Mononuclear cell (primary cell): ENCODE data around the gene GFM2. TPM values are rescaled to one million over a fixed set of nuclear protein-coding genes. Genes with fewer than 3 reads are reported as not detected.
"Not testable (repeated sequence)": the region's sequence is repeated elsewhere in the genome, so short reads cannot be mapped to it uniquely, and the experiment has no call there.

Experiments
- H3K27me3 ChIP-seq: 2 replicates; pipeline ENCODE4 v1.6.0; 2011; ENCODE audit warnings: low read length, control low read depth; ENCODE audit not compliant: insufficient read depth
- H3K4me1 ChIP-seq: 2 replicates; pipeline ENCODE4 v1.5.1; 2011; ENCODE audit warnings: mild to moderate bottlenecking, low read length, control low read depth; ENCODE audit not compliant: insufficient read depth
- H3K4me3 ChIP-seq: 2 replicates; pipeline ENCODE4 v1.5.1; 2011; ENCODE audit warnings: mild to moderate bottlenecking, low read length, moderate library complexity
- H3K9me3 ChIP-seq: 2 replicates; pipeline ENCODE4 v1.5.1; 2011; ENCODE audit warnings: low read depth, mild to moderate bottlenecking, control low read depth, low read length
- total RNA-seq: library from RNA; depleted of rRNA; stranded (reverse); fragments of >200 nt; gene quantifications from one replicate; pipeline ENCODE4 v1.2.3, GENCODE V29; 2012

The GFM2 gene
- total RNA-seq, 1 donor = 13.9 TPM

- Histone ChIP-seq H3K9me3 (no peaks in the 10 kb centered on the region), H3K4me3 (no peak overlapping the region), H3K4me1 (peaks cover 26% of the 10 kb centered on the region), H3K27me3 (no peaks in the 10 kb centered on the region)
Observed at GRCh38 chr5:74763504-74763903, 3.4 kb downstream of the GFM2 start.

- Histone ChIP-seq H3K9me3 (no peaks in the 10 kb centered on the region), H3K4me3 (no peak overlapping the region), H3K4me1 (peaks cover 19% of the 10 kb centered on the region), H3K27me3 (no peaks in the 10 kb centered on the region)
Observed at GRCh38 chr5:74762599-74762998, 4.3 kb downstream of the GFM2 start.

- no peak overlapping the region for H3K4me3 ChIP-seq
- H3K4me1 ChIP-seq = peaks cover 15% of the 10 kb centered on the region
- H3K9me3 ChIP-seq = peaks cover 3% of the 10 kb centered on the region
- no peaks in the 10 kb centered on the region for H3K27me3 ChIP-seq
Observed at GRCh38 chr5:74761241-74761640, 5.7 kb downstream of the GFM2 start.

- not testable (repeated sequence) for H3K4me1 ChIP-seq, H3K9me3 ChIP-seq, H3K27me3 ChIP-seq, H3K4me3 ChIP-seq
Observed at GRCh38 chr5:74748742-74749141, 18.2 kb downstream of the GFM2 start.

- no peaks in the 10 kb centered on the region for H3K4me1 ChIP-seq
- H3K9me3 ChIP-seq = no peaks in the 10 kb centered on the region
- no peak overlapping the region for H3K4me3 ChIP-seq
- H3K27me3 ChIP-seq = no peaks in the 10 kb centered on the region
Observed at GRCh38 chr5:74738406-74738805, 28.5 kb downstream of the GFM2 start.

GRCh38 chr5:74736759-74737158 lies 30.2 kb downstream of the GFM2 start:
- Histone ChIP-seq H3K27me3 (no peaks in the 10 kb centered on the region), H3K4me3 (no peak overlapping the region), H3K4me1 (no peaks in the 10 kb centered on the region), H3K9me3 (no peaks in the 10 kb centered on the region)

- Histone ChIP-seq H3K27me3 (no peaks in the 10 kb centered on the region), H3K4me1 (no peaks in the 10 kb centered on the region), H3K9me3 (no peaks in the 10 kb centered on the region), H3K4me3 (no peak overlapping the region)
Observed at GRCh38 chr5:74725331-74725730, 41.6 kb downstream of the GFM2 start.

- Histone ChIP-seq H3K4me1 (no peaks in the 10 kb centered on the region), H3K9me3 (no peaks in the 10 kb centered on the region), H3K27me3 (no peaks in the 10 kb centered on the region), H3K4me3 (no peak overlapping the region)
Observed at GRCh38 chr5:74722271-74722670, 44.6 kb downstream of the GFM2 start.

- Histone ChIP-seq H3K4me1 (no peaks in the 10 kb centered on the region), H3K27me3 (no peaks in the 10 kb centered on the region), H3K9me3 (no peaks in the 10 kb centered on the region), H3K4me3 (no peak overlapping the region)
Observed at GRCh38 chr5:74717596-74717995, 49.3 kb downstream of the GFM2 start.

GRCh38 chr5:74693191-74693590 lies 73.7 kb downstream of the GFM2 start:
- H3K4me1 ChIP-seq = no peaks in the 10 kb centered on the region
- no peak overlapping the region for H3K4me3 ChIP-seq
- no peaks in the 10 kb centered on the region for H3K27me3 ChIP-seq
- no peaks in the 10 kb centered on the region for H3K9me3 ChIP-seq

GRCh38 chr5:74686962-74687751 lies 79.8 kb downstream of the GFM2 start:
- H3K4me1 ChIP-seq = peaks cover 26% of the 10 kb centered on the region
- H3K27me3 ChIP-seq = no peaks in the 10 kb centered on the region
- no peak overlapping the region for H3K4me3 ChIP-seq
- no peaks in the 10 kb centered on the region for H3K9me3 ChIP-seq

- no peaks in the 10 kb centered on the region for H3K27me3 ChIP-seq
- peak overlapping the region; percentile 92 for H3K4me3 ChIP-seq
- H3K4me1 ChIP-seq = peaks cover 26% of the 10 kb centered on the region
- no peaks in the 10 kb centered on the region for H3K9me3 ChIP-seq
Observed at GRCh38 chr5:74685979-74686631, 80.8 kb downstream of the GFM2 start.

- Histone ChIP-seq H3K27me3 (no peaks in the 10 kb centered on the region), H3K9me3 (no peaks in the 10 kb centered on the region), H3K4me3 (peak within 1 kb of the TSS; percentile 92), H3K4me1 (peaks cover 26% of the 10 kb centered on the region)
Observed at GRCh38 chr5:74684900-74685851, 81.7 kb downstream of the GFM2 start, which contains the start of gene HEXB. Gene HEXB (plus strand): TSS chr5:74685233. CDS start chr5:74685261, 28 bp downstream.

GRCh38 chr5:74679966-74680365 lies 87.0 kb downstream of the GFM2 start:
- no peaks in the 10 kb centered on the region for H3K9me3 ChIP-seq
- peaks cover 5% of the 10 kb centered on the region for H3K4me1 ChIP-seq
- no peak overlapping the region for H3K4me3 ChIP-seq
- H3K27me3 ChIP-seq = no peaks in the 10 kb centered on the region

- H3K9me3 ChIP-seq, H3K27me3 ChIP-seq, H3K4me1 ChIP-seq, H3K4me3 ChIP-seq: not testable (repeated sequence)
Observed at GRCh38 chr5:74679300-74679699, 87.6 kb downstream of the GFM2 start.
